CD1c-positive myeloid dendritic cell (primary cell): ENCODE results near the gene AQP2.

Experiments
- DNase-seq: peaks from one replicate; pipeline ENCODE4 v3.0.0-alpha.2; 2016; ENCODE audit errors: extremely low spot score

AQP2 gene

DNA sequence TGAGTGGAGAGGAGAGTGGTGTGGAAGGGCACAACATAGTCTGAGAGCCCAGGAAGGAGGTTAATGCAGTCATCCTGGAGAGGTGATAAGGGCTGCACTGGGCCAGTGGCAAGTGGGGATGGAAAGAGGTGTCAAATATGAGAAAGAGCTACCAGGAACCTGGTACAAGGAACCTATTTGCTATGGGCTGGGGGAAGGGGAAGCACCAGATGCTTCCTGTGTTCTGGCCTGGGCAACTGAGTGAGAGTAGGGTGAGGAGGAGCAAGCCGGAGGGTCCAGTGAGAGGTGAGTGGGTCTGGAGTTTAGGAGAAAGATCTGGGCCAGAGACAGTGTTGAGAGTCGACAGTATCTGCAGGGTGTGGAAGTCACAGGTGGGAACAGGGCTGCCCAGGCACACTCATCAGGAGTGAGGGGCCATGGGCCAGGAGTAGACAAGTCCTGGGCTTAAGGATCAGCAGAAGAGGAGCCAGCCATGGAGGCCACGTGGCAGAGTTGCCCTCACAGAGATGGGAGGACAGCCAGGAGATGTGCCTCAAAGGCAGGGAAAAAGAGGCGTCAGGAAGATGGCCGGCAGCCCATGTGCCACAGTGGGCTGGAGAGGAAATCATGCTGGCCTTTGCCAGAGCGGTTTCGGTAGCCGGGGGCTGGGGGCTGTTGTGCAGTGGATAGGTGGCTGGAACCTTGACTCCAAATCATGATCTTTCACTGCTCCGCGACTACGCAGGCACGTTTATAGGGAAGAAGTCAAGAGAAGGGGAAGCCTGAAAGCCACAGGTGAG lies 19.3 kb downstream of the AQP2 start:
- DNase-seq = no peak

- no peak for DNase-seq
Observed at GRCh38 chr12:49970658-49971057, 20.1 kb downstream of the AQP2 start.

- no peak for DNase-seq
Observed at GRCh38 chr12:49971141-49971540, 20.6 kb downstream of the AQP2 start.

DNA sequence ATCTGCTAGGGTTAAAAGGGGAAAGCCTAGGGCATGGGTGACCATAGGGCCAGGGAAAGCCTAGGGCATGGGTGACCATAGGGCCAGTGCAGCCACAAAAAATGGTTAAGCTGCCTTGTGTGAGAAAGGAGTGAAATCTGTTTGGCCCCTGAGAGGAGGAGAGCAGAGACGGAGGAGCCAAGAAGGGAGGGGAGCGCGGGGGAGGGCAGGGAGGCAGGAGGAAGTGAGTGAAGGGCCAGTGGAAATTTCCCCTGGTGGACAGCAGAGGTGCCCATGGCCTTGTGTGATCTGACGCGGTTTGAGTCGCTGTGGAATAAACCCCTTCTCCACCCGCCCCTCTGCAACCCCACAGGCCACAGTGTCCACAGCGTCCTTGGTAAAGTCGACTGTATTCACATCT lies 21.6 kb downstream of the AQP2 start:
- DNase-seq = no peak

- no peak for DNase-seq
Observed at GRCh38 chr12:49972641-49973360, 22.3 kb downstream of the AQP2 start, which contains the start of gene AQP6. Gene AQP6 (plus strand): TSS chr12:49972947. CDS start chr12:49973174, 227 bp downstream.

GRCh38 chr12:49973361-49973830 lies 22.9 kb downstream of the AQP2 start:
- no peak for DNase-seq

- DNase-seq = peak; percentile 40
Observed at GRCh38 chr12:49974231-49974675, 23.7 kb downstream of the AQP2 start.

GRCh38 chr12:49974677-49975317 lies 24.3 kb downstream of the AQP2 start:
- peak; percentile 61 for DNase-seq

DNA sequence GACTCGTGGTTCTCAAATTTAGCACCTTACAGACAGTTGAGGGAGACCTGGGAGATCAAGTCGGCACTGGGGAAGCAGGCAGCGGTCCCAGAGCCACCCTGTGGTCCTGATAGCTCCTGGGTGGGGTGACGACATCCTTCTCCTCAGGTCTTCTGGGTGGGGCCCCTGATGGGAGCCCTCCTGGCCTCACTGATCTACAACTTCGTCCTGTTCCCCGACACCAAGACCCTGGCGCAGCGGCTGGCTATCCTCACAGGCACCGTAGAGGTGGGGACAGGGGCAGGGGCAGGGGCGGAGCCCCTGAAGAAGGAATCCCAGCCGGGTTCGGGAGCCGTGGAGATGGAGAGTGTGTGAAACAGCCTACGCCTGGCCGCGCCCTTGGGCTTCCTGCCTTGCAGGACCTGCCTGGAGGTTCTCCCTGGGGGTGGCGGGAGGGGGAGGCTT lies 24.8 kb downstream of the AQP2 start:
- DNase-seq = no peak

DNA sequence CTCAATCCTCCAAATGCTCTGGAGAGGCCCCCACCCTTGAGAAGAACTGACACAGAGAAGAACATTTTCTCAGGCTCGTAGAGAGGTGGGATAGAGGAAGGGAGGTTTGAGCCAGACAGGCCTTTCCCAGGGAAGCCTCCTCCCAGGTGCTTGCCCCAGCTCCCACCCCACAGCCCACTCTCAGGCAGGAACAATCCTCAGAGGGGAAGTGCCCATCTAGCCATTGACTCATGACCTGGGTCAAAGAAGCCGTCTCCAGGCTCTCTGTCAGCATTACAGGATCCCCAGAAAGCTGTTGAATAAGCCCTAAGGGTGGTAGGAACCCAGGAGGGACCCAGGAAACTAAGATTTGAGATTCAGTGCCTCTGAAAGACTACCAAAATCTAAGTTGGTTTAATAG lies 26.0 kb downstream of the AQP2 start:
- DNase-seq = peak; percentile 55

DNA sequence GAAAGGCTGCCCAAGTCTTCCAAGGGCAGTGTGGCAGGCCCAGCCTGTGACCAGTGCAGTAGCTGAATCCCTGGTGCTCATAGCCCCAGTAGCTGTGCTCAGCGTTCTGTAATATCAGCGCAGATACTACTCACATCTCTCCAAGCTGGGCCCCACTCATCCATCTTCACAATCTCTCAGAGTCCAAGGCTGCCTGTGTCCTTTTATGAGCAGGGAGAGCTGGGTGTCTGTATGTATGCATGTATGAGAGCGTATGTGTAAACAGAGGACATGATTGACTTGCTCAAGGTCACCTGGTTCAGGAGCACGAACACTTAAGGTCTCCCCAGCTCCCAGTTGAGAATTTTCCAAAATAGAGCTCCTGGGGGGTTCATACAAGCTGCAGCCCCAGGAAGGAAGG lies 27.6 kb downstream of the AQP2 start:
- DNase-seq = no peak

DNA sequence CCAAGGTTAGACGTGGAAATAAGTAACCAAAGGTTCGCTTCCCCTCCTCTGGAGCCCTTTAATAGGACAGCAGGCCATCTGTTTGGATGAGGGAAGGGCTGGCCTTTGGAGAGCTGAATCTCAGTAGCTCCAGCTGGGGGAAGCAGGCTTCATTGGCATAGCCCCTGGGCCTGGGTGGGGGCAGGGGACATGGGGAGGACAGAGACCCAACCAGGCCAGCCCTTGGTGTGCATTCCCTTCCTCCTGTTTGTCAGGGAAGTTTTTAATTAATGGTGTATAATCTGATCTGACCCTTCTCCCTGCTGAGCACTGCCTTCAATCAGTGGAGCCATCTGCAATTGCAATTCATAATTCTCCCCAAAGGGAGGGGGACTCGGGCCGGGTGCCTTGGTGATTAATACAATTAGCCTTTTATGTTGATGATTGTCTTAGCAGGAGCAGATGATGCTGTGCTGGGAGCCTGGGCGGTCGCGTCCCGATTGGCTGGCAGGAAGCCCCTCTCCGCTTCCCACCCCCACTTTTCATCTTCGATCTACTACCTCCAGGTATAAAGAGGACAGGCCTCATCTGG lies 28.6 kb downstream of the AQP2 start:
- DNase-seq = no peak

DNA sequence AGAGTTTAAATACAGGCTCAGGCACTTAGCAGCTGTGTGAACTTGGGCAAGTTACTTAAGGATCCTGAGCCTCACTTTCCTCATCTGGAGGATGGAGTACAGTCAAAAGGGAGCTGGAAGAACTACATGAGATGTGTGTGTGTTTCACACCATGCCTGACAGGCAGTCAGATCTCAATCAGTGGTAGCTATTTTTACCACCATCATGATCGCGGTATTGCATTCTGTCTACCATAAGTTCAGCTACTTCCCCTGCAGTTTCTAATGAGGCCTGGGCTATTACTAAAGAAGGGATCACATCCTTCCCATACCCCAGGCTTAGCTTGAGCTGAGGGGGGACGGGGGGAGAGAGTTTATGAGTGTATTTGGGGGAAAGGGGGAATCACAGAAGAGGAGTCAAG lies 29.3 kb downstream of the AQP2 start:
- DNase-seq = no peak

DNA sequence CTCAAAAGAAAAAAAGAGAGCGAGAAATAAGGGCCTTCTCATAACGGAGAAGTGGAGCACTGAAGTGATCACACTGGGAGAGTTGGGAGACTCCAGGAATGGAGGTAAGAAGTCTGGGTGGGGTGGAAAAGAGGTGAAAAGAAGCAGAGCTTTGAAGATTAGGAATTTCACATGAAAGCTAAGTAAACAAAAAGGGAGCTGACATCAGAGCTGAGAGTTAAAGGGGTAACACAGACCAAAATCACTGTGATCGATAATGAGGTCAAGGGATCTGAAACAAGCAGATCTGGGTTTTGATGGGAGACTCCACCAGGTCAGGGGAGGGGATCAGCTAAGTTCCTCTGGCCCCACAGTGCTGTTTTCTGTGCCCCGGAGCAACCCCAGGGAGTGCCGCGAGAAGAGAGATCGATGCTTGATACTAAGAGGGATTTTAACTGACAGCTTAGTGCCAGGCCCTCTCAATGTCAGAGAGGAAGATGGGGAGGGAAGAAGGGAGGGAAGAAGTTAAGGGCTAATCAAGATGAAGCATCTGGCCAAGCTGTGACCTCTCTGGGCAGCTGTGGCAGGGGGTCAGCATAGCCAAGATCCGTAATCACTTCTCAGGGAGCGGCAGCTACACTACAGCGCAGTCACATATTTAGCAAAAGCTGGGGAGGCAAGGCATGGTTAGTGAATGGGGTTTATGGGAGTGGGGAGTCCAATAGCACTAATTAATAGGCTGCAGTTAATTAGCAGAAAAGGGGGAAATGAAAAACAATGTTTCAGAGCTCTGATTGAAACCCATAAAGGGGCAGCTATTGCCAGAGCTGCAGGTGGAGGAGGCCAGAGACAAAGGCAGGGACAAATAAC lies 30.2 kb downstream of the AQP2 start:
- DNase-seq = no peak

DNA sequence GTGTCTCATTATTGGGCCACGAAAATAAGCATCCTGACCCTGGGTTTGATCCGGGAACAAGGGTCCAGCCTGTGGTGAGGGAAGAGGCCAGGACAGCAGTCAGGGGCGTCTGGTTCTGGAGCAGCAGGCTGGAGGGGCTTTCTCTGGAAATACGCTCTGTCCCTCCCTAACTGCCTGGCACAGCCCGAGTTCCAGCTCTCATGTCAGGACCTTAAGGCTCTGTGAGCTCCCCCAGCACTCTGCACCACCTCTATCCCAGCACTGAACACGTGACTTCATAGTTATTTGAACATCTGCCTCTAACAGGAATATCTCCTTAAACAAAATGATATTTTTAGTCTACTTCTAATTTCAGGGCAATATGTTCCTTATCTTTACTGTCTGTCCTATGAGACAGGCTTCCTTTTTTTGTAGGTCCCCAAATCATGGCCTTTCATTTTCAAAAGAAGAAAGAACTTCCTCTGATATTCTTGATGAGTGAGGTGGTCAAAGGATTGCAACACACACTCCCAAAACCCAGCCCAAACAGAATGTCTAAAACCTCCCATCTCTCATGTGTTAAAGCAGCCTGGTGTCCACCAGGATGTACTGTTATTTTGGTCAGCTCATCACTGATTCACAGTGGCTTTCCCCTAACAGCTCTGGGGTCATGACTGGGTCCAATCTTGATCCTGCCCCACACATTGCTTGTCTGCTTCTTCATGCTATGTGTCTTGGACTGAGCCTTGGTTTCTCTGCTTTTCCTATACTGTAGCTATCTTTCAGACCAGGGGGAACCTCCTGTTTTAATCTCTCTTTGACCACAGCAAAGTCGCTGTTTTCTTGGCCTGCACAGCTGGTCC lies 31.9 kb downstream of the AQP2 start:
- peak; percentile 80 for DNase-seq

- DNase-seq = peak; percentile 58
Observed at GRCh38 chr12:49983892-49984291, 33.4 kb downstream of the AQP2 start.

DNA sequence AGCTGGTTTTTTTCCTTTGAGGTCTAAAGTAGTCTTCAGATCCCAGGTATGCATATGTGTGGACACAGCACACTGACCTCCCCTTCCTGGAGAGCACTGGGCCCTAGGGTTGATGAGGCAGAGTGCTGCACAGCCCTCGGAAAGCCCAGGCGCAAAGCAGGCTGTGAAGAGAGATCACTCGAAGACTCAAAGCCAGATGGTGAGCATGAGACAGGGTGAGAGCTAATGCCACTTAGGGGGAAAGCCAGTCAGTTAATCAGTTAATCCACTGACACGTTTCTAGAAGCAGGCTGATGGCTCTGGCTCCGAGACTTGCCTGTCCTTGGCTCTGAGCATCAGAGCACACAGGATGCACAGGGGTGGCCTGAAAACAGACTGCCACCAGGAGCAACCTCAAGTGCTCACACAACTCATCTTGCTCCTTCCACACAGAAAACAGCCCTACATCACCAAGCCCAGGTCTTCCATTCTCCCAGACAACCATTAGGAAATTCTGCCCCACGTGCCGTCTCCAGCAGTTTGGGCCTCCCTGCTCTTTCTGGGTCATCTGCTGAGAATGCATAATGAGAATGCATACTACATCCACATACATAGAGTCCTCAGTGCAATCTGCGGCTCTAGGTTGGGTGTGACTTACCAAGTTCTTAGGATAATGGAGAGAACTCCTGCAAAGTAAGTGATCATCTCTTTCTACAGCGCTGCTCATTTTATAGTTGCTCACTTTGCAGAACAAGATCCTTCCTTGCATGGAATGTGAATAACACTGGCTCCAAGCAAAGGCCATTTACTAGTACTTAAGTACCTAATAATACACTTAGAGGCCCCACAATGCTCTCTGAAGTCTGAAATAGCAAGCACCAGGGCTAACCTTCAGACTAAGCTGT lies 34.2 kb downstream of the AQP2 start:
- no peak for DNase-seq

GRCh38 chr12:49985981-49986380 lies 35.4 kb downstream of the AQP2 start:
- DNase-seq = no peak

- peak; percentile 64 for DNase-seq
Observed at GRCh38 chr12:49986476-49986875, 35.9 kb downstream of the AQP2 start.
